GM20000 (cell line): Measurements from ENCODE around the gene DLX1.

Experiments
- DNase-seq: peaks from one replicate; pipeline ENCODE4 v3.0.0; 2012; ENCODE audit warnings: low spot score
- TF ChIP-seq, protein P1 (sequence below): IDR thresholded peaks from 2 replicates; pipeline ENCODE4 v1.5.1; 2012; ENCODE audit warnings: mild to moderate bottlenecking, control low read depth; ENCODE audit errors: extremely low read depth, missing control alignments

Gene DLX1

DNA sequence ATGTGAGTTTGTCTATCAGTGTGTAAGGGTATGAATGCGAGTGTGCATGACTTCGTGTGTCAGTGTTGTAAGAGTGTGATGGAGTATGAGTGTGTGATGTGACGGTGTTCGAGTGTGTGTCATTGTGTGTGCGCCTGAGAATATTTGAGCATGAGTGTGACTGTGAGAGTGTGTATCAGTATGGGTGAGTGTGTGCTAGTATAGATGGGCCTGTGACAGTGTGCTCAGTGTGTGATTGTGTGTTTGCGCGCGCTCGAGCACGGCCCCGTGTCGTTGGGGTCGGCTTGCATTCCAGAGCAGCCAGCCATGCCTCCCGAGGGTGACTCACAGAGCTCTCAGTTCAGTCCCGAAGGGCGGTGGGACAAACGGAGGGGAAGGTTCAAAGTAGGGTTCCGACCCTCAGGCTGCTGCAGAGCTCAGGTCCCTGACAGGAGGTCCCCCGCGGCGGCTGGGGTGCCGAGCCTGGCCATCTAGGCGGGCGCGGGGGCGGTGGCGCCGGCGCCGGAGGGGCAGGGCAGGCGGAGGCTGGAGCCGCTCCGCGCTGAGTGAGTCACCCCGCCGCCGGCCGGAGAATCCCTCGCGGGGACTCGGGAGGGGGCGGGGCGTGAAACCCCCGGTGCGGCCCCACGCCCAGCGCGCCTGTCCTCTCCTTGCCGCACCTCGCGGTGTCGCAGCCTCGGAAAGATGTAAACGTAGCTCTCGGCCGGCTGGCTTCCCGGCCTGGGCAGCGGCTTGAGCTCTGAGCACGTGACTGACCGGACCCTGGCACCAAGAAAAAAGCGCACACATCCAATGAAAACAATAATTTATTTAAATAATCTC lies 13.6 kb downstream of the DLX1 start:
- DNase-seq: peak; percentile 78
- TF ChIP-seq, protein P1, sequence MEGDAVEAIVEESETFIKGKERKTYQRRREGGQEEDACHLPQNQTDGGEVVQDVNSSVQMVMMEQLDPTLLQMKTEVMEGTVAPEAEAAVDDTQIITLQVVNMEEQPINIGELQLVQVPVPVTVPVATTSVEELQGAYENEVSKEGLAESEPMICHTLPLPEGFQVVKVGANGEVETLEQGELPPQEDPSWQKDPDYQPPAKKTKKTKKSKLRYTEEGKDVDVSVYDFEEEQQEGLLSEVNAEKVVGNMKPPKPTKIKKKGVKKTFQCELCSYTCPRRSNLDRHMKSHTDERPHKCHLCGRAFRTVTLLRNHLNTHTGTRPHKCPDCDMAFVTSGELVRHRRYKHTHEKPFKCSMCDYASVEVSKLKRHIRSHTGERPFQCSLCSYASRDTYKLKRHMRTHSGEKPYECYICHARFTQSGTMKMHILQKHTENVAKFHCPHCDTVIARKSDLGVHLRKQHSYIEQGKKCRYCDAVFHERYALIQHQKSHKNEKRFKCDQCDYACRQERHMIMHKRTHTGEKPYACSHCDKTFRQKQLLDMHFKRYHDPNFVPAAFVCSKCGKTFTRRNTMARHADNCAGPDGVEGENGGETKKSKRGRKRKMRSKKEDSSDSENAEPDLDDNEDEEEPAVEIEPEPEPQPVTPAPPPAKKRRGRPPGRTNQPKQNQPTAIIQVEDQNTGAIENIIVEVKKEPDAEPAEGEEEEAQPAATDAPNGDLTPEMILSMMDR: no peak

DNA sequence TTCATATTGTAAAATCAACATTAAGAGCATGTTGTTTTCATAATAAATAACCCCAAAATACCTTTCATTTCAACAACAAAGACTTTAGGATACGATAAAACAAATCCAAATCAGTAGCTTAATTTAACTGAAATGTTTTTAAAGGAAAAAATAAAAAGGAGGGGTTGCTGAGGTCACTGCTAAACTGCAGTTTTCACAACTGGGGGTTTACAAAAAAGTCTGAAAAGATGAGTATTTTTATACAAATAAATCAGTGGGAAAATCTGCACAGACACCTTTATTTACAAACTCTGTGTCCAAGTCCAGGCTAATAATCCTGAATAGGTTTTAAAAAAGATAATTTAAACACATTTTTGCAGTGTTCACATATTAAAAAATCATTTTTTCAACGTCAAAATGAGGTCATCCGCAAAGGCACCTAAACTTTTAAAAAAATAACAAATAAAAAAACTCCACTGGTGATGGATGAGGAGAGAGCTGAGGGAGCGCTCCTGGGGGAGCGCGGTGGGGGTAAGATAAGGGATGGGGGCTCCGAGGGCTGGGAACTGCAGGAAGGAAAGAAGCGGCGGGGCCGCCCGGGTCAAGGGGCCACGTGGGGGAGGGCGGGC lies 14.3 kb downstream of the DLX1 start:
- TF ChIP-seq, protein P1: no peak
- DNase-seq: no peak

DNA sequence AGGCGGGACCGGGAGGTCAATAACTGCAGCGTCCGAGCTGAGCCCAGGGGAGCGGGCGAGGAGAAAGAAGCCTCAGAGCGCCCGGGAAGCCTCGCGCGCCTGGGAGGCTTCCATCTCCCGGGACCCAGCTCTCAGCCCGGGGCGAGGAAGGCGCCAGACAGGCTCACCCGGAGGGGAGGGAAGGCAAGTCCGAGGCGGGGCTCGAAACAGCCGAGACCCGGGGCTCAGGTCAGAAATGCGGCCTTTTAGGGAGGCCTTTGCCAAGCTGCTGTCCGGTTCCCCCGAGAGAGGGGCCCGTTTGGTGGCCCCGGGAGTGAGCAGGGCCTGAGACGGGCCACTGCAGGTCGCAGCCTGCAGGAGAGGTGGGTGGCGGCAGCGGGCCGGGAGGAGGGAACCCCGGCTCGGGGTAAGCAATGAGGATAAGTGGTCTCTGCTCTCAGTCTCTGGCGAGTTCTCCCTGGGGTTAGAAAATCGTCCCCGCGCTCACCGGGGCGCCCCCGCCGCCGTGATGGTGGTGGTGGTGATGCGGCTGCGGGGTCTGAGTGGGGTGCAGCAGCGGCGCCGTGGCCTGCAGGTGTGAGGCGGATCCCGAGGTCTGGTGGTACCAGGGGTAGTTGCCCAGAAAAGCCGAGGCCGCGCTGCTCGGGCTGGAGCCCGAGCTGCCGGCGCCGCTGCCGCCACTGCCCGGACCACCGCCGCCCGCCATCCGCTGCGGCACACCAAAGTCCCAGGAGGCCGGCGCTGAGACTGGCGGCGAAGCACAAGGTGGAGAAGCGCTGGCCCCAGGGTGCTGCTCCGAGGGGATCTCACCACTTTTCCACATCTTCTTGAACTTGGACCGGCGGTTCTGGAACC lies 15.0 kb downstream of the DLX1 start:
- peak; percentile 45 for DNase-seq
- TF ChIP-seq, protein P1: no peak

DNA sequence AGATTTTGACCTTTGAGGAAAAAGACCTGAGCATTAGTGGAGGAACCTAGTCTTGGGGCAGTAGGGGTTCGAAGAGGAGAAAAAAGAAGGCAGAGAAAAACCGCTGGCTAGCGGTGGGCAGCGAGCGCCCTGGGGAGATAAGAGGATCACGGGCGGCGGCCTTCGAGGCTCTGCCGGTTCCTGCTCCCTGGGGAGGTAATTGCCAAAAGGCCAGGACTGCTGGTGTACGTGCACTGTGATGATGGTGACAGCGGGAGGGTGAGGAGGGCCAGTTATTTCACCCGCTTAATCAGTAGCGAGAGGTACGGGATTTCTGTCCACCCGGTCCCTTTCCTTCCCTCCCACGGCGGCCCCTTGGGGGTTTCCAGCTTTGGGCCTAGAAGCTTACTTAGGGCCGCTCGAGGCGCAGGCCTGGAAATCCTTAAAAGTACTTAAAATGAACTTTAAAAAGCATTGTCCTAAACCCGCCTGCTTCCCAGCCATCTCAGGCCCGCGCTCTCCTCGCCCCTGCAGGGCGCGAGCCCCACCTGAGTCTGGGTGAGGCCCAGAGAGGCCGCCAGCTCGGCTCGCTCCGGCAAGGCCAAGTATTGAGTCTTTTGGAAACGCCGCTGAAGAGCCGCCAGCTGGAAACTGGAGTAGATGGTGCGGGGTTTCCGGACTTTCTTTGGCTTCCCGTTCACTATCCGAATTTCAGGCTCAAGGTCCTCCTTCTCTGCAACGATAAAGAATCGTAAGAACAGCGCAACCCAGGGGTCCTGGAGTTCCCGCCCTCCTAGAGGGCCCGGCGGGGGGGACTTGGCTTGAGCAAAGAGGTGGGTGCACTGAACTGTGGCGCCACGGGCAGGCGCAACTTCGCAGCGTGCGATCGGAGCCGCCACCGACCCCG lies 15.9 kb downstream of the DLX1 start:
- TF ChIP-seq, protein P1: no peak
- DNase-seq: peak; percentile 33

DNA sequence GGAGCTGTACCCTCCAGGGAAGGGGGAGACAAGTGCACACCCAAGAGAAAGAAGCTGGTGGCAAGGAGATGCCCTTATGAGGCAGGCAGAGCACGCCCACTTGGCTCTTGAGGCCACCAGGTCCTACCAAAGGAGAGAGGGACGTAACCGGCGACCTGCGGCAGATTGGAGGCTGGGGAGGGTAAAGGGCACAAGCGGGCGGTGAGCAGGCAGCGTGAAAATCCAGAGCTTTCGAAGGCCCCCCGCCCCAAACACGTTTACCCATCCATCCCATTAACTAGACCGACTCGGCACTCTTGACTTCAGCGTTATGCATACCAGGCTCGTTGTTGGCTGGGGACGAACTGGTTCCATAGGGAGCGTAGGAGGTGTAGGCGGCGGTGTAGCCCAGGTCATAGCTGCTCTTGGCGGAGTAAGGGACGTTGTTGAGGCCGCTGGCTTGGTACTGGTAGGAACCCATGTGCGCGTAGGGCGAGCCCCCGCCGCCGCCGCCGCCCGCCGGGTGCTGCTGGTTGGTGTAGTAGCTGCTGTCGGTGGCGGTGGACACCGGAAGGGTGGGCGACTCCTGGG lies 16.6 kb downstream of the DLX1 start:
- DNase-seq: peak; percentile 38
- TF ChIP-seq, protein P1: no peak
